H1 (cell line): ENCODE results near the gene MAP2K5.

Experiments used
- CTCF ChIP-seq, 3 experiments: IDR thresholded peaks; 1 replicate in 2 of 3; 2 replicates in 1 of 3; pipeline versions ENCODE4 v1.5.1 to v1.6.1; 2011; ENCODE audit warnings: low read length in 3 of 3, mild to moderate bottlenecking in 3 of 3, inconsistent platforms in 2 of 3, low read depth in 1 of 3, moderate library complexity in 1 of 3; ENCODE audit not compliant: insufficient read depth in 1 of 3; ENCODE audit errors: control extremely low read depth in 1 of 3
- HDAC2 ChIP-seq, 2 experiments: fragments of 300-600 bp in 1 of 2; sonication (generic) in 1 of 2; IDR thresholded peaks; 2 replicates each; pipeline ENCODE4 v1.6.1; 2011 to 2012; ENCODE audit warnings: low read depth in 2 of 2, low read length in 2 of 2, mild to moderate bottlenecking in 2 of 2, moderate library complexity in 2 of 2, borderline replicate concordance in 1 of 2, inconsistent platforms in 1 of 2
- POLR2A ChIP-seq, 2 experiments: IDR thresholded peaks; 1 replicate in 1 of 2; 2 replicates in 1 of 2; pipeline ENCODE4 v1.6.1; 2011; ENCODE audit warnings: low read depth in 2 of 2, low read length in 2 of 2, mild to moderate bottlenecking in 2 of 2; ENCODE audit errors: control extremely low read depth in 1 of 2
- SP1 ChIP-seq: IDR thresholded peaks from 2 replicates; pipeline ENCODE4 v1.6.1; 2011; ENCODE audit warnings: low read depth, low read length

- TF ChIP-seq POLR2A (IDR thresholded peaks at IDR 0.05; ENCODE audit: control extremely low read depth in 1 of 2, low read depth in 2 of 2, low read length in 2 of 2) (no peak), CTCF (IDR thresholded peaks at IDR 0.05; ENCODE audit: control extremely low read depth in 1 of 3, insufficient read depth in 1 of 3, low read depth in 1 of 3, low read length in 3 of 3) (no peak), SP1 (no peak), HDAC2 (IDR thresholded peaks at IDR 0.05; ENCODE audit: borderline replicate concordance in 1 of 2, low read depth in 2 of 2, low read length in 2 of 2) (no peak)
These were observed 69.2 kb downstream of the MAP2K5 start for GRCh38 chr15:67611370-67612369.
